Neutrophil (primary cell): Measurements from ENCODE around the gene LPAR5.
"Not testable (repeated sequence)": the region's sequence is repeated elsewhere in the genome, so short reads cannot be mapped to it uniquely, and the experiment has no call there.

Experiments used
- H3K27ac ChIP-seq: fragments of 200-600 bp; sonication (generic); 2 replicates; pipeline ENCODE4 v1.5.1; 2016; ENCODE audit warnings: mild to moderate bottlenecking, moderate library complexity
- H3K27me3 ChIP-seq: fragments of 200-600 bp; sonication (generic); 2 replicates; pipeline ENCODE4 v1.6.0; 2016; ENCODE audit warnings: mild to moderate bottlenecking
- H3K36me3 ChIP-seq: fragments of 200-600 bp; sonication (generic); 2 replicates; pipeline ENCODE4 v1.5.1; 2017
- H3K4me1 ChIP-seq, 2 experiments: fragments of 200-600 bp in 1 of 2; sonication (generic) in 1 of 2; 1 replicate in 1 of 2; 2 replicates in 1 of 2; pipeline versions ENCODE4 v1.5.1 to v1.6.1; 2013 to 2016; ENCODE audit warnings: low read depth in 1 of 2, low read length in 1 of 2, mild to moderate bottlenecking in 1 of 2, moderate library complexity in 1 of 2; ENCODE audit not compliant: control insufficient read depth in 1 of 2, insufficient read depth in 1 of 2
- H3K4me3 ChIP-seq, 2 experiments: fragments of 200-600 bp in 1 of 2; sonication (generic) in 1 of 2; 1 replicate in 1 of 2; 2 replicates in 1 of 2; pipeline ENCODE4 v1.5.1; 2013 to 2016; ENCODE audit warnings: low read depth in 1 of 2, low read length in 1 of 2, mild to moderate bottlenecking in 1 of 2, moderate library complexity in 1 of 2
- H3K9me3 ChIP-seq: fragments of 200-600 bp; sonication (generic); 2 replicates; pipeline ENCODE4 v1.5.1; 2016
- CTCF ChIP-seq: fragments of 200-600 bp; sonication (generic); IDR thresholded peaks from 2 replicates; pipeline ENCODE4 v1.5.1; 2016; ENCODE audit warnings: antibody characterized with exemption

Gene LPAR5

DNA sequence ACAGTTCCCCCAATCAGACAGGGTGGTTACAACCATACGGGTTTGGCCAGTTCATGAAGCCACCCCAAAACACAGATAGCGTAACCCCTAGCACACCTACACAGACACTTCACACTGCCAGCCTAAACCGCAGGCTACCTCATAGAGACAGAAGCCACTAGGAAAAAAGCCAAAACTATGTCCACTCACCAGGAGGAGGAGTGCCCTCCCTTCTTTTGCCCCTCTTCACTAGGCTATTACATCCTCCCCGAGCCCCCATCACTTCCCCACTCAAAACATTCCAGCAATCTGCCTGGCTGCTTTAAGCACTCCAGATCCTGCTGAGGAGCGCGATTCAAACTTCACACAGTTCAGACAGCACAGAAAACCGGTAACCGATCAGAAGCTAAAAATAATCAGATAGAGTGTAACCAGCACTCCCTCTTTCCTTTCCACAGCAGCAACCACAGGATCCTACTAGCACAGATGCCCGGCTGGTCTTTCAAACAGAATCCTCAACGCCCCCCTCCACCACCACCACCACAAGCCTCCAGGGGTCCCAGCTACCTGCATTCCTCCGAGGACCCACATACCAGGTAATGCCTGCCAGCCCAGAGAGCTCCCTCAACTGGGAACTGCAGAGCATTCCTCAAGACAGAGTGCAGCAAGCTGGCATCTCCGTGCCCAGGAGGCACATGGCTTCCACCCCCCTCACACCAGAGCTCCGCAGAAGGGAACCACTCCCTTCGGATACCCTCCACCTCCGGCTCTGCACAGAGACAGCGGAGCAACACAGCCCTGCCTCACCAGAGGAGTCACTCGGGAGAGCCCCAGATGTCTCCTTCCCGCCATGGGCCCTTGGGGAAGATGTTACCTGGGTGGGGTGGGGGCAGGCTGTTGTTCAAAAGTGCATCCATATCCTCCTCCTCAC is 30.1 kb downstream of the LPAR5 start:
- H3K9me3 ChIP-seq: no peaks in the 10 kb centered on the region
- peaks cover 33 to 35% of the 10 kb centered on the region in 2 experiments for H3K4me1 ChIP-seq
- peaks cover 25% of the 10 kb centered on the region for H3K36me3 ChIP-seq
- no peak for TF ChIP-seq CTCF
- H3K27me3 ChIP-seq: no peaks in the 10 kb centered on the region
- peak overlapping the region; percentile 94 for H3K27ac ChIP-seq
- peak overlapping the region; percentile 72 to 87 for H3K4me3 ChIP-seq

GRCh38 chr12:6604259-6605029 is 31.3 kb downstream of the LPAR5 start:
- TF ChIP-seq CTCF: no peak
- Histone ChIP-seq H3K4me1 (peaks cover 33 to 35% of the 10 kb centered on the region in 2 experiments), H3K27me3 (no peaks in the 10 kb centered on the region), H3K27ac (peak overlapping the region; percentile 94), H3K9me3 (no peaks in the 10 kb centered on the region), H3K4me3 (peak overlapping the region; percentile 72 to 87), H3K36me3 (peaks cover 37% of the 10 kb centered on the region)

DNA sequence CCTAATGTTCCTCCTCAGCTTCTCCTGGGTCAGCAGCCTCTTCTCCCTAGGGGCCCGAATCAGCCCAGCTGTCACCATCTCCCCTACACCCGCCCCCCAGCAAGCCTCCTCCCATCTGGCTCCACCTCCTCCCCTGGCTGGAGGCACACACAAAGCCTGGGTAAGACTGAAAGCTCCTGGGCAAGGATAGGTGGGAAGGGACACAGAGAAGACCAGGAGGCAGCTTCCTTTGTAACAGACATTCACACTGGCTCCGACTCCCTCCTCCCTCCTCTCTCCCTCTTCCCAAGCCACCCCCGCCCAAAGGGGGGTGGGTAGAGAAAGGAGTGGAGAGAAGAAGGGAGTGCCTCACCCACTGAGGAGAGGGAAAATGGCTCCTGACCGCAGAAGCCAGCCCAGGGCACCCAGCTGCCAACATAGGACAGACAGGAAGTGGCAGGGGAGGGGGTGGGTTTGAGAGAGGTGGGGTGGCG is 32.6 kb downstream of the LPAR5 start:
- Histone ChIP-seq H3K4me3 (no peak overlapping the region), H3K36me3 (peaks cover 51% of the 10 kb centered on the region)

GRCh38 chr12:6602526-6602925 is 33.2 kb downstream of the LPAR5 start:
- Histone ChIP-seq H3K36me3 (peaks cover 57% of the 10 kb centered on the region), H3K4me3 (no peak overlapping the region), H3K27ac (no peak overlapping the region)

More for the DNA sequence above, 32.6 kb downstream of the LPAR5 start:
- Histone ChIP-seq H3K4me1 (peaks cover 33 to 35% of the 10 kb centered on the region in 2 experiments), H3K9me3 (no peaks in the 10 kb centered on the region), H3K27me3 (no peaks in the 10 kb centered on the region), H3K27ac (no peak overlapping the region)
- TF ChIP-seq CTCF: no peak

DNA sequence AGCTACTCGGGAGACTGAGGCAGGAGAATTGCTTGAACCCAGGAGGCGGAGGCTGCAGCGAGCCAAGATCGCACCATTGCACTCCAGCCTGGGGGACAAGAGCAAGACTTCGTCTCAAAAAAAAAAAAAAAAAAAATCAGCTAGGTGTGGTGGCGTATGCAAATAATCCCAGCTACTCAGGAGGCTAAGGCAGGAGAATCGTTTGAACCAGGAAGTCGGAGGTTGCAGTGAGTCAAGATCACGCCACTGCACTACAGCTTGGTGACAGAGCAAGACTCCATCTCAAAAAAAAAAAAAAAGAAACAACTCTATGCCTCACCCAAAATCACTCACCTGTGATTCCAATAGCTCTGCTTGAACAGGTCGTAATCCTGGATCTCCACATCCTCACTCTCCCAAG is 40.1 kb downstream of the LPAR5 start:
- H3K9me3 ChIP-seq, H3K4me3 ChIP-seq, H3K4me1 ChIP-seq, H3K27me3 ChIP-seq, H3K27ac ChIP-seq: not testable (repeated sequence)
- H3K36me3 ChIP-seq: peaks cover 99% of the 10 kb centered on the region

More at GRCh38 chr12:6602526-6602925, 33.2 kb downstream of the LPAR5 start:
- no peak for TF ChIP-seq CTCF
- Histone ChIP-seq H3K4me1 (peaks cover 30 to 33% of the 10 kb centered on the region in 2 experiments), H3K9me3 (no peaks in the 10 kb centered on the region), H3K27me3 (no peaks in the 10 kb centered on the region)
